ENCODE results near the gene FREM2.

GRCh38 chr13:38781539-38781938 lies 94.7 kb downstream of the FREM2 start:
- TF ChIP-seq CTCF (IDR thresholded peaks at IDR 0.05; ENCODE audit: poor library complexity), result no peak
- TF ChIP-seq EZH2 (IDR thresholded peaks at IDR 0.05; ENCODE audit: borderline replicate concordance), result no peak
- no peak for TF ChIP-seq EZH2phosphoT487 (IDR thresholded peaks at IDR 0.05; ENCODE audit: low read depth, severe bottlenecking, unreplicated experiment)

Data from hepatocyte (in vitro differentiated cells).